ENCODE measurements around the gene PIP4K2A. TPM values are rescaled to one million over a fixed set of nuclear protein-coding genes. Genes with fewer than 3 reads are reported as not detected.

PIP4K2A gene
- total and polyA plus RNA-seq, 2 of the 8 experiments (the other 6 are each of a cell fraction or from before 2014, with no cell fraction given): 19.0 to 60.9 TPM

DNA sequence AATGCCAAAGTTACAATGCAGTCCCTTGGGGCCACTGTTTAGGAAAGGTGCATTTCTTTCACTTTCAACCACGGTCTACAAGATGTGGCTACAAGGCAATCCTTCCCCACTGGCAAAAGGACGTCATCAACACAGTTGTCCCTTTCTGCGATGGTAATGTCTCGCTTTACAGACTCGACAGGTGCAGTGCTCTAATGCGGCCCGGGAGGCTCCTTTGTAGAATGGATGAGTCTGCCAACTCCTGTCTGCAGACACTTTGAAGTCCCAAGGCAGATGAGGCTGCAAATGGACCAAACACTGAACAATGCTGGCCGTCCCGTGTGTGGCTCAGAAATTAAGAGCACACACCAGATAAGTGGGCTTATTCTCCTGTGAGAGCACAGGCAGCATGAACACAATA lies 133.7 kb downstream of the PIP4K2A start:
- Histone ChIP-seq H3K23ac (ENCODE audit: insufficient read length) (no peak overlapping the region), H4K20me1 (replicated peaks in 1 of 2; ENCODE audit: control insufficient read depth in 1 of 2, insufficient read depth in 2 of 2, low read length in 2 of 2) (peaks cover 2 to 3% of the 10 kb centered on the region in 2 experiments), H2BK12ac (ENCODE audit: low read depth, low read length) (no peak overlapping the region), H3K18ac (ENCODE audit: extremely low read depth, low read length) (no peak overlapping the region), H3K14ac (ENCODE audit: insufficient read length) (no peak overlapping the region), H2AFZ (ENCODE audit: low read length) (no peak overlapping the region), H2BK15ac (ENCODE audit: low read length) (no peak overlapping the region), H2BK120ac (replicated peaks; ENCODE audit: low read depth, low read length) (no peak overlapping the region), H3K4ac (replicated peaks; ENCODE audit: insufficient read length, low read depth, low read length) (no peak overlapping the region), H4K8ac (ENCODE audit: extremely low read depth, insufficient read depth, low read length) (no peak overlapping the region), H3K4me2 (ENCODE audit: insufficient read depth in 1 of 2, low read depth in 2 of 2, low read length in 2 of 2) (no peak overlapping the region), H3K4me1 (replicated peaks in 1 of 4; ENCODE audit: control insufficient read depth in 3 of 4, insufficient read depth in 4 of 4, low read length in 3 of 4) (no peaks in the 10 kb centered on the region), H3K36me3 (ENCODE audit: control insufficient read depth in 2 of 4, insufficient read depth in 4 of 4, low read length in 3 of 4) (peaks cover 0 to 3% (median 1%) of the 10 kb centered on the region in 4 experiments; a peak in 2 of 8 replicates), H2BK5ac (ENCODE audit: low read depth, low read length) (no peak overlapping the region), H3K79me2 (ENCODE audit: control insufficient read depth in 1 of 2, insufficient read depth in 2 of 2, low read length in 2 of 2) (no peaks in the 10 kb centered on the region), H3K9me3 (ENCODE audit: insufficient read depth in 2 of 2, low read depth in 1 of 2, low read length in 1 of 2) (no peaks in the 10 kb centered on the region), H3K9ac (replicated peaks in 1 of 4; ENCODE audit: extremely low read depth in 1 of 4, low read depth in 3 of 4, low read length in 3 of 4) (no peak overlapping the region), H3K23me2 (ENCODE audit: low read depth, low read length) (no peaks in the 10 kb centered on the region), H4K91ac (replicated peaks; ENCODE audit: insufficient read length, low read length) (no peak overlapping the region), H2AK5ac (ENCODE audit: low read depth, low read length) (no peak overlapping the region), H3K4me3 (ENCODE audit: extremely low read depth in 1 of 4, insufficient read depth in 2 of 4, low read depth in 3 of 4, low read length in 4 of 4) (no peak overlapping the region), H3K56ac (replicated peaks; ENCODE audit: insufficient read length, low read depth, low read length) (no peak overlapping the region), H3K27ac (ENCODE audit: low read depth, low read length) (no peak overlapping the region), H4K5ac (ENCODE audit: insufficient read length, low read depth, low read length) (no peak overlapping the region), H2BK20ac (ENCODE audit: low read length) (no peak overlapping the region), H3K79me1 (ENCODE audit: low read depth, low read length) (no peaks in the 10 kb centered on the region; the same call in 1 of the 2 replicates), H3K27me3 (replicated peaks in 1 of 4; ENCODE audit: control insufficient read depth in 3 of 4, extremely low read depth in 1 of 4, insufficient read depth in 3 of 4, low read length in 3 of 4) (no peaks in the 10 kb centered on the region)
- no peak for FAIRE-seq
- POLR2A ChIA-PET (ENCODE audit: partially characterized antibody): no interaction called here
- DNase-seq (ENCODE audit: low read depth in 1 of 2, low spot score in 2 of 2): peak in 1 of 2 experiments; percentile 39
- TF ChIP-seq HDAC2 (IDR thresholded peaks at IDR 0.05; ENCODE audit: borderline replicate concordance in 1 of 2, low read depth in 2 of 2, low read length in 2 of 2) (no peak), NANOG (IDR thresholded peaks at IDR 0.05; ENCODE audit: insufficient read depth, low read depth, low read length, poor library complexity, severe bottlenecking) (no peak), SIRT6 (IDR thresholded peaks at IDR 0.05; ENCODE audit: low read length) (no peak), TEAD4 (IDR thresholded peaks at IDR 0.05; ENCODE audit: low read depth, low read length) (no peak), POU5F1 (IDR thresholded peaks at IDR 0.05; ENCODE audit: low read depth, low read length) (no peak), FOSL1 (IDR thresholded peaks at IDR 0.05; ENCODE audit: insufficient read depth, low read depth, low read length) (no peak), EP300 (IDR thresholded peaks at IDR 0.05; ENCODE audit: borderline replicate concordance in 1 of 2, low read depth in 2 of 2, low read length in 2 of 2) (no peak), CHD2 (IDR thresholded peaks at IDR 0.05; ENCODE audit: low read length) (no peak), ZNF274 (IDR thresholded peaks at IDR 0.05; ENCODE audit: borderline replicate concordance, extremely low read depth, low read length) (no peak), BACH1 (IDR thresholded peaks at IDR 0.05; ENCODE audit: low read length) (no peak)
- TF ChIP-seq, protein P1, sequence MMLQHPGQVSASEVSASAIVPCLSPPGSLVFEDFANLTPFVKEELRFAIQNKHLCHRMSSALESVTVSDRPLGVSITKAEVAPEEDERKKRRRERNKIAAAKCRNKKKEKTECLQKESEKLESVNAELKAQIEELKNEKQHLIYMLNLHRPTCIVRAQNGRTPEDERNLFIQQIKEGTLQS (IDR thresholded peaks at IDR 0.05; ENCODE audit: insufficient read depth, low read depth, low read length): no peak
- WGBS, 2 experiments (ENCODE audit: extremely low coverage in 1 of 2, insufficient coverage in 1 of 2, insufficient read length in 1 of 2, insufficient replicate concordance in 2 of 2, low coverage in 1 of 2, low lambda C conversion rate in 2 of 2, missing lambda C conversion rate in 1 of 2): 94% methylated on average over 9 of the region's 9 CpGs; no CpG with 5 or more reads in 1 of the 2 experiments
- CTCF ChIA-PET (ENCODE audit: partially characterized antibody): no interaction called here

Data from H1 (cell line).